HCT116 (cell line): ENCODE results near the gene SLC6A13.

Source experiments
- CTCF ChIP-seq, 3 experiments: fragments of 200-600 bp in 1 of 3; sonication (generic) in 1 of 3; IDR thresholded peaks in 2 of 3; conservative IDR thresholded peaks in 1 of 3; 2 replicates each; pipeline ENCODE4 v1.5.1; 2012 to 2017; ENCODE audit warnings: low read depth in 2 of 3, low read length in 2 of 3, antibody characterized with exemption in 1 of 3, borderline replicate concordance in 1 of 3, control low read depth in 1 of 3, mild to moderate bottlenecking in 1 of 3, mixed read lengths in 1 of 3, mixed run types in 1 of 3, moderate library complexity in 1 of 3; ENCODE audit not compliant: insufficient read depth in 1 of 3
- EGR1 ChIP-seq: IDR thresholded peaks from 2 replicates; pipeline ENCODE4 v1.6.1; 2012; ENCODE audit warnings: low read depth
- EZH2 ChIP-seq: fragments of 200-600 bp; sonication (generic); IDR thresholded peaks from 2 replicates; pipeline ENCODE4 v1.6.1; 2017; ENCODE audit warnings: antibody characterized with exemption, mixed run types
- MAX ChIP-seq: IDR thresholded peaks from 2 replicates; pipeline ENCODE4 v1.6.1; 2012
- POLR2A ChIP-seq: IDR thresholded peaks from 2 replicates; pipeline ENCODE4 v1.7.0; 2011; ENCODE audit warnings: borderline replicate concordance; ENCODE audit not compliant: insufficient read depth, insufficient read length; ENCODE audit errors: extremely low read depth
- RAD21 ChIP-seq: IDR thresholded peaks from 2 replicates; pipeline ENCODE4 v1.6.1; 2012; ENCODE audit warnings: low read depth, mild to moderate bottlenecking
- REST ChIP-seq: IDR thresholded peaks from 2 replicates; pipeline ENCODE4 v1.6.1; 2012; ENCODE audit warnings: low read depth
- YY1 ChIP-seq: IDR thresholded peaks from 2 replicates; pipeline ENCODE4 v1.6.1; 2011; ENCODE audit warnings: low read length, low read depth, moderate library complexity, mild to moderate bottlenecking; ENCODE audit not compliant: insufficient replicate concordance; ENCODE audit errors: extremely low read depth
- ZNF274 ChIP-seq: fragments of 200-500 bp; sonication (Bioruptor generic); IDR thresholded peaks from 2 replicates; pipeline ENCODE4 v1.6.1; 2014; ENCODE audit warnings: mild to moderate bottlenecking, low read depth, low read length, inconsistent platforms

- TF ChIP-seq CTCF (IDR thresholded peaks at IDR 0.05 in 2 of 3, conservative IDR thresholded peaks at IDR 0.05 in 1 of 3; ENCODE audit: borderline replicate concordance in 1 of 3, insufficient read depth in 1 of 3, low read depth in 2 of 3, low read length in 2 of 3): no peak
- TF ChIP-seq MAX: no peak
- TF ChIP-seq EGR1: no peak
- no peak for TF ChIP-seq POLR2A
- TF ChIP-seq ZNF274: no peak
- TF ChIP-seq YY1: no peak
- no peak for TF ChIP-seq EZH2
- TF ChIP-seq REST: no peak
- TF ChIP-seq RAD21: no peak
These were observed 58.4 kb downstream of the SLC6A13 start for GRCh38 chr12:204261-204678.
